HepG2 (cell line): ENCODE data around the gene DEPDC1B. TPM values are rescaled to one million over a fixed set of nuclear protein-coding genes. Genes with fewer than 3 reads are reported as not detected.
"Not testable (repeated sequence)": the region's sequence is repeated elsewhere in the genome, so short reads cannot be mapped to it uniquely, and the experiment has no call there.

Experiments
- ATAC-seq: fragments of 200-7000 bp; cut with Tn5 transposase; 3 replicates; pipeline ENCODE4 v1.9.1; 2020; ENCODE audit warnings: mild to moderate bottlenecking, moderate library complexity
- BruUV-seq: library from RNA; stranded (reverse); fragments of 400-500 nt; replicated peaks from 2 replicates; lab custom pipeline; 2021; lab: Mats Ljungman, UMichigan
- CTCF ChIA-PET: fragments of 300-600 bp; formaldehyde crosslinking; extraction: SDS; loops from one replicate; lab custom pipeline; 2021; ENCODE audit warnings: low total read pairs, inconsistent platforms, low intra/inter-chr PET ratio; lab: Yijun Ruan, JAX
- POLR2A ChIA-PET: fragments of 350-600 bp; sonication (Branson Sonifier 250); formaldehyde crosslinking; loops from one replicate; lab custom pipeline; 2020; ENCODE audit warnings: antibody characterized with exemption, inconsistent platforms; lab: Yijun Ruan, JAX
- DNase-seq: peaks from one replicate; pipeline ENCODE4 v3.0.0-alpha.2; 2015; ENCODE audit warnings: low spot score
- FAIRE-seq: peaks from 3 replicates; lab custom pipeline; 2011; peaks lifted over from hg19 to GRCh38; lab: Jason Lieb, UNC
- H2AFZ ChIP-seq: one replicate; pipeline ENCODE4 v1.6.1; 2011; ENCODE audit warnings: low read length, inconsistent platforms
- H3K27ac ChIP-seq: fragments of 300-600 bp; 3 replicates; pipeline ENCODE4 v1.8.0; 2011; ENCODE audit warnings: mixed run types, mild to moderate bottlenecking, mixed read lengths, low read length, inconsistent platforms; ENCODE audit not compliant: insufficient read depth; ENCODE audit errors: extremely low read length
- H3K27me3 ChIP-seq, 2 experiments: fragments of 200-600 bp in 1 of 2; 2 replicates in 1 of 2; 3 replicates in 1 of 2; pipeline versions ENCODE4 v1.6.0 to v1.8.0; 2011; ENCODE audit warnings: low read length in 2 of 2, mild to moderate bottlenecking in 2 of 2, moderate library complexity in 2 of 2, inconsistent platforms in 1 of 2; ENCODE audit not compliant: insufficient read depth in 2 of 2, control insufficient read depth in 1 of 2
- H3K36me3 ChIP-seq, 2 experiments: fragments of 200-600 bp in 1 of 2; replicated peaks in 1 of 2; 2 replicates in 1 of 2; 3 replicates in 1 of 2; pipeline versions ENCODE4 v1.5.1 to v1.8.0; 2011; ENCODE audit warnings: low read length in 2 of 2, inconsistent platforms in 1 of 2; ENCODE audit not compliant: insufficient read depth in 2 of 2, control insufficient read depth in 1 of 2
- H3K4me1 ChIP-seq: 2 replicates; pipeline ENCODE4 v1.5.1; 2012; ENCODE audit warnings: low read length, inconsistent platforms; ENCODE audit not compliant: insufficient read depth
- H3K4me2 ChIP-seq: 2 replicates; pipeline ENCODE4 v1.6.0; 2011; ENCODE audit warnings: low read depth, low read length, inconsistent platforms
- H3K4me3 ChIP-seq, 3 experiments: fragments of 200-600 bp in 1 of 3; sonication (generic), shearing (Covaris generic) in 1 of 3; replicated peaks in 1 of 3; 2 replicates each; pipeline ENCODE4 v1.5.1; 2011 to 2016; ENCODE audit warnings: low read length in 3 of 3, inconsistent platforms in 2 of 3, low read depth in 2 of 3, mild to moderate bottlenecking in 2 of 3, control low read depth in 1 of 3, mixed read lengths in 1 of 3; ENCODE audit not compliant: insufficient read depth in 1 of 3
- H3K79me2 ChIP-seq: one replicate; pipeline ENCODE4 v1.6.1; 2011; ENCODE audit warnings: low read length, inconsistent platforms; ENCODE audit not compliant: insufficient read depth
- H3K9ac ChIP-seq: 2 replicates; pipeline ENCODE4 v1.6.0; 2011; ENCODE audit warnings: mild to moderate bottlenecking, low read depth, low read length, inconsistent platforms; ENCODE audit not compliant: insufficient read depth
- H3K9me3 ChIP-seq: 2 replicates; pipeline ENCODE4 v1.5.1; 2012; ENCODE audit warnings: mild to moderate bottlenecking, low read length
- H4K20me1 ChIP-seq: 2 replicates; pipeline ENCODE4 v1.6.0; 2011; ENCODE audit warnings: inconsistent platforms, mild to moderate bottlenecking, low read length, moderate library complexity; ENCODE audit not compliant: insufficient read depth
- ARID2 ChIP-seq: sonication (generic); formaldehyde crosslinking; IDR thresholded peaks from 2 replicates; pipeline ENCODE4 v1.8.1; 2022; ENCODE audit warnings: mild to moderate bottlenecking, missing genetic modification reagents, borderline replicate concordance
- CBX5 ChIP-seq: sonication (generic); formaldehyde crosslinking; IDR thresholded peaks from 2 replicates; pipeline ENCODE4 v1.4.0; 2020; ENCODE audit warnings: missing genetic modification reagents, borderline replicate concordance
- CHCHD3 ChIP-seq: sonication (generic); formaldehyde crosslinking; IDR thresholded peaks from 2 replicates; pipeline ENCODE4 v1.8.0; 2022; ENCODE audit warnings: mild to moderate bottlenecking, missing genetic modification reagents, moderate library complexity
- NAIF1 ChIP-seq: sonication (generic); formaldehyde crosslinking; IDR thresholded peaks from 2 replicates; pipeline ENCODE4 v1.5.0; 2020; ENCODE audit warnings: mild to moderate bottlenecking, missing genetic modification reagents, borderline replicate concordance
- NFIC ChIP-seq: IDR thresholded peaks from 2 replicates; pipeline ENCODE4 v1.6.1; 2012; ENCODE audit warnings: mild to moderate bottlenecking, low read length, inconsistent platforms
- ZBED4 ChIP-seq: sonication (generic); formaldehyde crosslinking; IDR thresholded peaks from 2 replicates; pipeline ENCODE4 v1.4.0; 2020; ENCODE audit warnings: missing genetic modification reagents, borderline replicate concordance
- WGBS: methylation state at CpG from one replicate; pipeline ENCODE4 v1.1.6; 2017; ENCODE audit warnings: low lambda C conversion rate; 5-methylcytosine and 5-hydroxymethylcytosine counted together
- in situ Hi-C: cut with HindIII; loops from 2 replicates; pipeline ENCODE4 v1.10.0; 2017; ENCODE audit warnings: low pct_unique_long_range_greater_than_20kb; ENCODE audit not compliant: extremely low pct_ligation_motif_present
- intact Hi-C: fragments of 100-400 bp; cut with micrococcal nuclease; formaldehyde crosslinking; loops from one replicate; pipeline ENCODE4 v1.10.0; 2022; ENCODE audit not compliant: unreplicated experiment
- polyA plus RNA-seq, 8 experiments: library from polyadenylated mRNA; depleted of rRNA in 3 of 8; stranded (reverse) in 7 of 8; unstranded in 1 of 8; fragments of >200 nt; fragmentation: Illumina TruSeq in 4 of 8; extraction: Trizol in 4 of 8; gene quantifications; 2 replicates each; pipeline versions ENCODE4 v1.2.1 to v1.2.3, GENCODE V29; 2011 to 2016; ENCODE audit warnings: low read depth in 4 of 8, missing spikeins in 1 of 8, mixed read lengths in 1 of 8; ENCODE audit not compliant: insufficient read depth in 1 of 8
- total RNA-seq, 5 experiments: library from RNA; depleted of rRNA; stranded (reverse); fragments of >200 nt; fragmentation: Illumina TruSeq; extraction: Trizol; gene quantifications; 2 replicates each; pipeline ENCODE4 v1.2.3, GENCODE V29; 2016; ENCODE audit warnings: low read depth in 1 of 5
- TF ChIP-seq, protein P1 (sequence below): sonication (generic); formaldehyde crosslinking; IDR thresholded peaks from 2 replicates; pipeline ENCODE4 v1.4.0; 2020; ENCODE audit warnings: missing genetic modification reagents

The DEPDC1B gene
- total and polyA plus RNA-seq, 2 of the 13 experiments (the other 11 are each of a cell fraction or from before 2014, with no cell fraction given), result 29.5 to 51.3 TPM

DNA sequence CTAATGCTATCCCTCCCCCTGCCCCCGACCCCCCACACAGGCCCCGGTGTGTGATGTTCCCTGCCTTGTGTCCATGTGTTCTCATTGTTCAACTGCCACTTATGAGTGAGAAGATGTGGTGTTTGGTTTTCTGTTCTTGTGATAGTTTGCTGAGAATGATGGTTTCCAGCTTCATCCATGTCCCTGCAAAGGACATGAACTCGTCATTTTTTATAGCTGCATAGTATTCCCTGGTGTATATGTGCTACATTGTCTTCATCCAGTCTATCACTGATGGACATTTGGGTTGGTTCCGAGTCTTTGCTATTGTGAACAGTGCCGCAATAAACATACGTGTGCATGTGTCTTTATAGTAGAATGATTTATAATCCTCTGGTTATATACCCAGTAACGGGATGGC lies 75.1 kb downstream of the DEPDC1B start:
- DNase-seq, BruUV-seq, ATAC-seq, FAIRE-seq, H2AFZ ChIP-seq, H3K27ac ChIP-seq, H3K27me3 ChIP-seq, H4K20me1 ChIP-seq, H3K4me3 ChIP-seq, H3K79me2 ChIP-seq, H3K9me3 ChIP-seq, in situ Hi-C loops, H3K4me2 ChIP-seq, H3K4me1 ChIP-seq, POLR2A ChIA-PET, intact Hi-C loops, CTCF ChIA-PET, H3K9ac ChIP-seq: not testable (repeated sequence)
- peaks cover 1 to 14% of the 10 kb centered on the region in 2 experiments; a peak in 2 of 5 replicates for H3K36me3 ChIP-seq
- 99% methylated on average over 7 of the region's 7 CpGs for WGBS

DNA sequence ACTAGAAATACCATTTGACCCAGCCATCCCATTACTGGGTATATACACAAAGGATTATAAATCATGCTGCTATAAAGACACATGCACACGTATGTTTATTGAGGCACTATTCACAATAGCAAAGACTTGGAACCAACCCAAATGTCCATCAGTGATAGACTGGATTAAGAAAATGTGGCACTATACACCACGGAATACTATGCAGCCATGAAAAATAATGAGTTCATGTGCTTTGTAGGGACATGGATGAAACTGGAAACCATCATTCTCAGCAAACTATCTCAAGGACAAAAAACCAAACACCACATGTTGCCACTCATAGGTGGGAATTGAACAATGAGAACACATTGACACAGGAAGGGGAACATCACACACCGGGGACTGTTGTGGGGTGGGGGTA lies 79.2 kb downstream of the DEPDC1B start:
- H3K27ac ChIP-seq, ATAC-seq, POLR2A ChIA-PET, DNase-seq, H3K4me1 ChIP-seq, H3K4me3 ChIP-seq, H4K20me1 ChIP-seq, H3K79me2 ChIP-seq, BruUV-seq, H3K4me2 ChIP-seq, H3K27me3 ChIP-seq, H2AFZ ChIP-seq, in situ Hi-C loops, intact Hi-C loops, H3K9me3 ChIP-seq, CTCF ChIA-PET, H3K9ac ChIP-seq, FAIRE-seq, H3K36me3 ChIP-seq: not testable (repeated sequence)
- WGBS, result 96% methylated on average over 3 of the region's 3 CpGs

GRCh38 chr5:60613826-60614225 lies 86.1 kb downstream of the DEPDC1B start:
- H3K4me3 ChIP-seq, result no peak overlapping the region
- no peak for DNase-seq
- H4K20me1 ChIP-seq, result no peaks in the 10 kb centered on the region
- H3K27ac ChIP-seq, result no peak overlapping the region
- H3K9me3 ChIP-seq, result no peaks in the 10 kb centered on the region
- BruUV-seq, result no TSS peak
- H3K4me2 ChIP-seq, result no peak overlapping the region
- in situ Hi-C loops (no loop called here), intact Hi-C loops (no loop called here)
- ATAC-seq, result no peak
- no peaks in the 10 kb centered on the region; a peak in 2 of 5 replicates for H3K36me3 ChIP-seq
- CTCF ChIA-PET, result no interaction called here
- FAIRE-seq, result no peak
- POLR2A ChIA-PET, result no interaction called here
- no peaks in the 10 kb centered on the region for H3K27me3 ChIP-seq
- no peak overlapping the region for H3K9ac ChIP-seq
- no peaks in the 10 kb centered on the region for H3K79me2 ChIP-seq
- no peak overlapping the region for H2AFZ ChIP-seq
- WGBS, result 100% methylated on average over 1 of the region's 1 CpG
- no peaks in the 10 kb centered on the region for H3K4me1 ChIP-seq
- TF ChIP-seq NFIC, result no peak
- TF ChIP-seq ZBED4 (CRISPR knock-in tag), result no peak
- no peak for TF ChIP-seq ARID2 (CRISPR knock-in tag)
- TF ChIP-seq NAIF1, result no peak
- TF ChIP-seq, protein P1, sequence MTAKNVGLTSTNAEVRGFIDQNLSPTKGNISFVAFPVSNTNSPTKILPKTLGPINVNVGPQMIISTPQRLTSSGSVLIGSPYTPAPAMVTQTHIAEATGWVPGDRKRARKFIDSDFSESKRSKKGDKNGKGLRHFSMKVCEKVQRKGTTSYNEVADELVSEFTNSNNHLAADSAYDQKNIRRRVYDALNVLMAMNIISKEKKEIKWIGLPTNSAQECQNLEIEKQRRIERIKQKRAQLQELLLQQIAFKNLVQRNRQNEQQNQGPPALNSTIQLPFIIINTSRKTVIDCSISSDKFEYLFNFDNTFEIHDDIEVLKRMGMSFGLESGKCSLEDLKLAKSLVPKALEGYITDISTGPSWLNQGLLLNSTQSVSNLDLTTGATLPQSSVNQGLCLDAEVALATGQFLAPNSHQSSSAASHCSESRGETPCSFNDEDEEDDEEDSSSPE (CRISPR knock-in tag), result no peak
- TF ChIP-seq CHCHD3 (CRISPR knock-in tag), result no peak
- TF ChIP-seq CBX5 (CRISPR knock-in tag), result no peak
